ENCODE data around the gene TMOD4.

DNA sequence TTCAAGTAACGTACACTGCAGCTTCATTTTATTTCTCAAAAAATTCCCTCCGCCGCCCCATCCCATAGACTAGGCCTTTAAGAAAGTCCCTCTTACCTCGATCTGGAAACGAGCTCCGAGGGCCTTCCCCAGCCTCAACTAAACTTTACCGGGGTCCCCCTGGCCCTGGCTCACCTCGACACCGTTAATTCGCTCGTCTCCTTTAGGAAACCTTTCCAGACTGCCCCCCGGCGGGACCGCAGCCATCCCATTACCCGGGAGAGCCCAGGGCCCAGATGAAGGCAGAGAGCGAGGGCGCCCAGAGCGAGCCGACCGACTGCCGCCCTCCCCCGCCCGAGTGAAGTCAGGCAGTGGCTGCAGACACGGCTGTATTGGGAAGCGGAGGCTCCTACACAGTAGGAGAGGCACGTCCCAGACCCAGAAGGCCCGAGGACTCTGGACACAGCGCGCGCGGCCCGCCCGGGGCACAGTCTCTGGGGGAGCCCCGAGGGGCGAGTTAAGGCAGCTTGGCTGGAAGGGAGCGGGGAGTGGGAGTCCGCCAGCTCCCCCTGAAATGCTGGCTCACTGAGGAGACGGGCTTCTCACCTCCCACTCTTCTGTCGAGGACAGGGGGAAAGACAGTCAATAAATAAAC is 44.0 kb downstream of the TMOD4 start:
- TF ChIP-seq POLR2AphosphoS5 (IDR thresholded peaks at IDR 0.05) (no peak), POLR2A (IDR thresholded peaks at IDR 0.05) (no peak)
- TF ChIP-seq, protein P1, sequence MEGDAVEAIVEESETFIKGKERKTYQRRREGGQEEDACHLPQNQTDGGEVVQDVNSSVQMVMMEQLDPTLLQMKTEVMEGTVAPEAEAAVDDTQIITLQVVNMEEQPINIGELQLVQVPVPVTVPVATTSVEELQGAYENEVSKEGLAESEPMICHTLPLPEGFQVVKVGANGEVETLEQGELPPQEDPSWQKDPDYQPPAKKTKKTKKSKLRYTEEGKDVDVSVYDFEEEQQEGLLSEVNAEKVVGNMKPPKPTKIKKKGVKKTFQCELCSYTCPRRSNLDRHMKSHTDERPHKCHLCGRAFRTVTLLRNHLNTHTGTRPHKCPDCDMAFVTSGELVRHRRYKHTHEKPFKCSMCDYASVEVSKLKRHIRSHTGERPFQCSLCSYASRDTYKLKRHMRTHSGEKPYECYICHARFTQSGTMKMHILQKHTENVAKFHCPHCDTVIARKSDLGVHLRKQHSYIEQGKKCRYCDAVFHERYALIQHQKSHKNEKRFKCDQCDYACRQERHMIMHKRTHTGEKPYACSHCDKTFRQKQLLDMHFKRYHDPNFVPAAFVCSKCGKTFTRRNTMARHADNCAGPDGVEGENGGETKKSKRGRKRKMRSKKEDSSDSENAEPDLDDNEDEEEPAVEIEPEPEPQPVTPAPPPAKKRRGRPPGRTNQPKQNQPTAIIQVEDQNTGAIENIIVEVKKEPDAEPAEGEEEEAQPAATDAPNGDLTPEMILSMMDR (IDR thresholded peaks at IDR 0.05): no peak
